Left ventricle myocardium inferior (tissue), 1 donor: ENCODE measurements around the gene ADGRA1. TPM values are rescaled to one million over a fixed set of nuclear protein-coding genes. Genes with fewer than 3 reads are reported as not detected.
"Not testable (repeated sequence)": the region's sequence is repeated elsewhere in the genome, so short reads cannot be mapped to it uniquely, and the experiment has no call there.

Source experiments
- DNase-seq: peaks from one replicate; pipeline ENCODE4 v3.0.0-alpha.2; 2020
- H3K27ac ChIP-seq: fragments of 200-600 bp; replicated peaks from 2 replicates; pipeline ENCODE4 v1.8.0; 2021
- H3K27me3 ChIP-seq: fragments of 200-600 bp; 2 replicates; pipeline ENCODE4 v1.8.0; 2021; ENCODE audit warnings: low read depth
- H3K36me3 ChIP-seq: fragments of 200-600 bp; 2 replicates; pipeline ENCODE4 v1.8.0; 2021
- H3K4me1 ChIP-seq: fragments of 200-600 bp; 2 replicates; pipeline ENCODE4 v1.8.0; 2021
- H3K4me3 ChIP-seq: fragments of 200-600 bp; 2 replicates; pipeline ENCODE4 v1.8.0; 2021; ENCODE audit warnings: mild to moderate bottlenecking, moderate library complexity
- H3K9me3 ChIP-seq: fragments of 200-600 bp; replicated peaks from 2 replicates; pipeline ENCODE4 v1.8.0; 2021
- intact Hi-C: fragments of 100-400 bp; cut with micrococcal nuclease; formaldehyde crosslinking; loops from one replicate; pipeline ENCODE4 v1.11.0; 2022
- total RNA-seq: library from RNA; stranded (reverse); fragmentation: NEBNext Ultra II Directional; extraction: Animal tissue kit (Norgen Biotek cat#: 25700); gene quantifications from one replicate; pipeline ENCODE4 v1.2.1, GENCODE V29; 2021
- TF ChIP-seq, protein P1 (sequence below): fragments of 200-600 bp; IDR thresholded peaks from 2 replicates; pipeline ENCODE4 v1.8.0; 2021; ENCODE audit warnings: antibody characterized with exemption, mild to moderate bottlenecking, borderline replicate concordance
- donor health status: DM: no; HTN: yes; CAD: no; lungs with severe emphysema.

ADGRA1 gene
- total RNA-seq, 1 donor from 2014 or later: not detected

DNA sequence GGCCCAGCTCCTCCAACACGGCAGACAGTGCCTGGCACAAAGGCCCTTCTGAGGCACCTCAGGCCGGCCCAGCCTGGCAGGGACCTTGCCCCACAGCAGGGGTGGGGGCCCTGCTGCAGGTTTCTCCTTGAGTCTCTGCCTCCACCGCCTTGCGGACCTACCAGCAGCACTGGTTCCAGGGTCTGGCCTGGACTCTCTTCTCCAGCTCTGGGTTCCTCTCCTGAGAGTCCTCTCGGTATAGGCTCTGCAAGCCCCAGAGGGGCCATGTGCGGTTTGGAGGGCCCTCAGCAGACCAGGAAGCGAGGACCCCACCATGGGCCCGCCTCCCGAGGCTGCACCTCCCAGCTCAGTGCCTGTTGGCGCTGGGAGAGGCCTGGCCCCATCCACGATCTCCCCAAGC is 38.1 kb upstream of the ADGRA1 start:
- no peak overlapping the region for H3K4me3 ChIP-seq
- H3K4me1 ChIP-seq: no peaks in the 10 kb centered on the region
- no peak for DNase-seq
- TF ChIP-seq, protein P1, sequence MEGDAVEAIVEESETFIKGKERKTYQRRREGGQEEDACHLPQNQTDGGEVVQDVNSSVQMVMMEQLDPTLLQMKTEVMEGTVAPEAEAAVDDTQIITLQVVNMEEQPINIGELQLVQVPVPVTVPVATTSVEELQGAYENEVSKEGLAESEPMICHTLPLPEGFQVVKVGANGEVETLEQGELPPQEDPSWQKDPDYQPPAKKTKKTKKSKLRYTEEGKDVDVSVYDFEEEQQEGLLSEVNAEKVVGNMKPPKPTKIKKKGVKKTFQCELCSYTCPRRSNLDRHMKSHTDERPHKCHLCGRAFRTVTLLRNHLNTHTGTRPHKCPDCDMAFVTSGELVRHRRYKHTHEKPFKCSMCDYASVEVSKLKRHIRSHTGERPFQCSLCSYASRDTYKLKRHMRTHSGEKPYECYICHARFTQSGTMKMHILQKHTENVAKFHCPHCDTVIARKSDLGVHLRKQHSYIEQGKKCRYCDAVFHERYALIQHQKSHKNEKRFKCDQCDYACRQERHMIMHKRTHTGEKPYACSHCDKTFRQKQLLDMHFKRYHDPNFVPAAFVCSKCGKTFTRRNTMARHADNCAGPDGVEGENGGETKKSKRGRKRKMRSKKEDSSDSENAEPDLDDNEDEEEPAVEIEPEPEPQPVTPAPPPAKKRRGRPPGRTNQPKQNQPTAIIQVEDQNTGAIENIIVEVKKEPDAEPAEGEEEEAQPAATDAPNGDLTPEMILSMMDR: no peak
- no peaks in the 10 kb centered on the region for H3K36me3 ChIP-seq
- H3K27ac ChIP-seq: no peak overlapping the region
- intact Hi-C loops: no loop called here
- H3K27me3 ChIP-seq: peaks cover 94% of the 10 kb centered on the region
- no peaks in the 10 kb centered on the region for H3K9me3 ChIP-seq

- DNase-seq: no peak
- peaks cover 94% of the 10 kb centered on the region for H3K27me3 ChIP-seq
- intact Hi-C loops: no loop called here
- no peak overlapping the region for H3K4me3 ChIP-seq
- H3K9me3 ChIP-seq: no peaks in the 10 kb centered on the region
- TF ChIP-seq, protein P1: no peak
- no peaks in the 10 kb centered on the region for H3K4me1 ChIP-seq
- no peaks in the 10 kb centered on the region for H3K36me3 ChIP-seq
- no peak overlapping the region for H3K27ac ChIP-seq
Observed at GRCh38 chr10:133050371-133050770, 37.4 kb upstream of the ADGRA1 start.

- Histone ChIP-seq H3K27ac (no peak overlapping the region), H3K4me1 (no peaks in the 10 kb centered on the region), H3K9me3 (no peaks in the 10 kb centered on the region), H3K36me3 (no peaks in the 10 kb centered on the region), H3K4me3 (no peak overlapping the region), H3K27me3 (peaks cover 94% of the 10 kb centered on the region)
- TF ChIP-seq, protein P1: no peak
- DNase-seq: no peak
- intact Hi-C loops: no loop called here
Observed at GRCh38 chr10:133052076-133052475, 35.6 kb upstream of the ADGRA1 start.

DNA sequence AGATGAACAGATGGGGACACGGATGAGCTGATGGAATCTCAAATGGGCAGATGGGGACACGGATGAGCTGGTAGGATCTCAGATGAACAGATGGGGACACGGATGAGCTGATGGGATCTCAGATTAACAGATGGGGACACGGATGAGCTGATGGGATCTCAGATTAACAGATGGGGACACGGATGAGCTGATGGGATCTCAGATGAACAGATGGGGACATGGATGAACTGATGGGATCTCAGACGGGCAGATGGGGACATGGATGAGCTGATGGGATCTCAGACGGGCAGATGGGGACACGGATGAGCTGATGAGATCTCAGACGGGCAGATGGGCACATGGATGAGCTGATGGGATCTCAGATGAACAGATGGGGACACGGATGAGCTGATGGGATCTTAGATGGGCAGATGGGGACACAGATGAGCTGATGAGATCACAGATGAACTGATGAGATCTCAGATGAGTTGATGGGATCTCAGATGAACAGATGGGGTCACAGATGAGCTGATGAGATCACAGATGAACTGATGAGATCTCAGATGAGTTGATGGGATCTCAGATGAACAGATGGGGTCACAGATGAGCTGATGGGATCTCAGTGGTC is 34.1 kb upstream of the ADGRA1 start:
- H3K9me3 ChIP-seq, H3K4me1 ChIP-seq, H3K27ac ChIP-seq, intact Hi-C loops, DNase-seq, H3K36me3 ChIP-seq, H3K4me3 ChIP-seq: not testable (repeated sequence)
- H3K27me3 ChIP-seq: peaks cover 83% of the 10 kb centered on the region

DNA sequence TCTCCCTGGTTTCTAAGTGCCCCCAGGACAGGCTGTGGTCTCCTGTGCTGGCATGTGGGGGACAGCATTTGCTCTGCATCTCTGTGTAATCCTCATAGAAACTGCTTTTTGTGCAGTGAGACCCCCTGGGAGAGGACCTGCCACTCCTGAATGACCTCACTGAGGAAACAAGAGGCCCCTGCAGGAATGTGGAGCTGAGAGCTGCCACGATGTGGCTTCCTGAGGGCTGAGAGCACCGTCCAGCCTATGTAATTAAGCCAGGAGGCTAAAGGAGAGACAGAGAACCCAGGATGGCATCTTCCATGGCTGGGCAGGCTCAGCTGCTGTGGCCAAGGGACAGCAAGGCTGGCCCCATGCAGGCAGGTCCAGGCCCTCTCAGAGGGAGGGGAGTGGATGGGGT is 32.3 kb upstream of the ADGRA1 start:
- no peak for DNase-seq
- Histone ChIP-seq H3K4me3 (no peak overlapping the region), H3K4me1 (no peaks in the 10 kb centered on the region), H3K36me3 (no peaks in the 10 kb centered on the region), H3K27ac (no peak overlapping the region), H3K27me3 (peaks cover 80% of the 10 kb centered on the region), H3K9me3 (no peaks in the 10 kb centered on the region)
- intact Hi-C loops: no loop called here
- TF ChIP-seq, protein P1: no peak

DNA sequence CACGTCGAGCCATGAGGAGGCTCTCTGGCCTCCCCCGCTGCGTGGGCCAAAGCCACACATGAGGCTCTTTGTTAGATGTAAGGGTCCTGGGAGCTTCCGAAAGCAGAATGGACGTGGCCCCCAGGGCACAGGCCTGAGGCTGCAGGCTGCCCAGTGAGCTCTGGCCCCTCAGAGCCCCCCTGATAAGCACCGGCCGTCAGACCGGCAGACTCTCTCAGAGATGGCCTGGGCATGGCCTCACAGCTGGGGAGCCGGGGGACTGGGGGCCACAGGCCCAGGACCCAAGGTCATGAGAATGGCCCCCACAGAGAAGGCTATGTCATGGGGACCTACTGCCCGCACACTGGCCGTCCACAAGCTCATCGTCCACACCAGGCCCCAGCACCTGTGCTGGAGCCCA is 31.7 kb upstream of the ADGRA1 start:
- Histone ChIP-seq H3K9me3 (no peaks in the 10 kb centered on the region), H3K27ac (no peak overlapping the region), H3K4me1 (no peaks in the 10 kb centered on the region), H3K27me3 (peaks cover 80% of the 10 kb centered on the region), H3K36me3 (no peaks in the 10 kb centered on the region), H3K4me3 (no peak overlapping the region)
- no peak for DNase-seq
- TF ChIP-seq, protein P1: no peak
- intact Hi-C loops: no loop called here
